Esophagus muscularis mucosa (tissue), 4 donors: ENCODE measurements around the gene MYBBP1A.

Experiments
- EP300 ChIP-seq: sonication (generic); formaldehyde crosslinking; IDR thresholded peaks from one replicate; pipeline ENCODE4 v1.6.1; 2017; ENCODE audit warnings: antibody characterized with exemption
- POLR2A ChIP-seq: fragments of 450-650 bp; IDR thresholded peaks from one replicate; pipeline ENCODE4 v1.6.1; 2017; ENCODE audit warnings: antibody characterized with exemption, moderate library complexity, mild to moderate bottlenecking, low read depth
- POLR2AphosphoS5 ChIP-seq, 2 donors: sonication (generic); formaldehyde crosslinking; IDR thresholded peaks; one replicate each; pipeline ENCODE4 v1.6.1; 2017; ENCODE audit warnings: antibody characterized with exemption in 2 of 2
- TF ChIP-seq, protein P1 (sequence below), 3 experiments: fragments of 200-600 bp in 2 of 3; fragments of 450-650 bp in 1 of 3; sonication (generic) in 2 of 3; IDR thresholded peaks; one replicate each; pipeline ENCODE4 v1.5.1; 2017 to 2019; ENCODE audit warnings: antibody characterized with exemption in 3 of 3, mild to moderate bottlenecking in 2 of 3, moderate library complexity in 1 of 3

GRCh38 chr17:4527566-4528125, 27.5 kb downstream of the MYBBP1A start:
- TF ChIP-seq, protein P1, sequence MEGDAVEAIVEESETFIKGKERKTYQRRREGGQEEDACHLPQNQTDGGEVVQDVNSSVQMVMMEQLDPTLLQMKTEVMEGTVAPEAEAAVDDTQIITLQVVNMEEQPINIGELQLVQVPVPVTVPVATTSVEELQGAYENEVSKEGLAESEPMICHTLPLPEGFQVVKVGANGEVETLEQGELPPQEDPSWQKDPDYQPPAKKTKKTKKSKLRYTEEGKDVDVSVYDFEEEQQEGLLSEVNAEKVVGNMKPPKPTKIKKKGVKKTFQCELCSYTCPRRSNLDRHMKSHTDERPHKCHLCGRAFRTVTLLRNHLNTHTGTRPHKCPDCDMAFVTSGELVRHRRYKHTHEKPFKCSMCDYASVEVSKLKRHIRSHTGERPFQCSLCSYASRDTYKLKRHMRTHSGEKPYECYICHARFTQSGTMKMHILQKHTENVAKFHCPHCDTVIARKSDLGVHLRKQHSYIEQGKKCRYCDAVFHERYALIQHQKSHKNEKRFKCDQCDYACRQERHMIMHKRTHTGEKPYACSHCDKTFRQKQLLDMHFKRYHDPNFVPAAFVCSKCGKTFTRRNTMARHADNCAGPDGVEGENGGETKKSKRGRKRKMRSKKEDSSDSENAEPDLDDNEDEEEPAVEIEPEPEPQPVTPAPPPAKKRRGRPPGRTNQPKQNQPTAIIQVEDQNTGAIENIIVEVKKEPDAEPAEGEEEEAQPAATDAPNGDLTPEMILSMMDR (IDR thresholded peaks at IDR 0.05) = no peak
- no peak for TF ChIP-seq POLR2A
- TF ChIP-seq POLR2AphosphoS5 (IDR thresholded peaks at IDR 0.05) = no peak
- no peak for TF ChIP-seq EP300
